Activated CD8-positive, alpha-beta T cell treated with anti-CD3 and anti-CD28 coated beads for 36 hours (primary cell): Measurements from ENCODE around the gene STK32A. TPM values are rescaled to one million over a fixed set of nuclear protein-coding genes. Genes with fewer than 3 reads are reported as not detected.

Experiments
- ATAC-seq: fragments of 200-7000 bp; cut with Tn5 transposase; one replicate; pipeline ENCODE4 v1.10.0; 2021; ENCODE audit warnings: mild to moderate bottlenecking, moderate library complexity
- CTCF ChIA-PET: fragments of 350-600 bp; sonication (Branson Sonifier 250); formaldehyde crosslinking; loops from one replicate; lab custom pipeline; 2021; ENCODE audit warnings: antibody characterized with exemption; lab: Charles Lee
- POLR2A ChIA-PET: fragments of 350-600 bp; sonication (Branson Sonifier 250); formaldehyde crosslinking; loops from one replicate; lab custom pipeline; 2021; ENCODE audit warnings: antibody characterized with exemption; lab: Charles Lee
- DNase-seq: peaks from one replicate; pipeline ENCODE4 v3.0.0-alpha.2; 2020
- H3K27ac Mint-ChIP-seq: one replicate; pipeline ENCODE4 v1.8.0; 2021; ENCODE audit warnings: mild to moderate bottlenecking, mixed read lengths
- H3K27me3 Mint-ChIP-seq: one replicate; pipeline ENCODE4 v1.8.0; 2021; ENCODE audit warnings: mixed read lengths
- H3K36me3 Mint-ChIP-seq: one replicate; pipeline ENCODE4 v1.8.0; 2021; ENCODE audit warnings: low read depth, mixed read lengths
- H3K4me1 Mint-ChIP-seq: one replicate; pipeline ENCODE4 v1.8.0; 2021; ENCODE audit warnings: low read depth, mixed read lengths
- H3K4me3 Mint-ChIP-seq: one replicate; pipeline ENCODE4 v1.8.0; 2021; ENCODE audit warnings: mild to moderate bottlenecking, moderate library complexity, mixed read lengths
- H3K9me3 Mint-ChIP-seq: one replicate; pipeline ENCODE4 v1.8.0; 2021; ENCODE audit warnings: mixed read lengths
- CTCF ChIP-seq: fragments of 200-600 bp; IDR thresholded peaks from one replicate; pipeline ENCODE4 v1.8.0; 2022; ENCODE audit warnings: antibody characterized with exemption, mild to moderate bottlenecking
- intact Hi-C: fragments of 100-400 bp; cut with micrococcal nuclease; formaldehyde crosslinking; loops from one replicate; pipeline ENCODE4 v1.10.0; 2022
- total RNA-seq, 2 experiments: library from RNA; stranded (reverse); gene quantifications; one replicate each; pipeline ENCODE4 v1.2.3, GENCODE V29; 2021

STK32A gene
- total RNA-seq, 2 experiments from 2014 or later: not detected

GRCh38 chr5:147382776-147383175 is 147.9 kb downstream of the STK32A start:
- Mint-ChIP-seq H3K27ac (no peak overlapping the region), H3K4me1 (no peaks in the 10 kb centered on the region), H3K9me3 (no peaks in the 10 kb centered on the region), H3K36me3 (no peaks in the 10 kb centered on the region), H3K27me3 (peaks cover 7% of the 10 kb centered on the region), H3K4me3 (no peak overlapping the region)
- DNase-seq (no peak), ATAC-seq (no peak)
- ChIA-PET CTCF (no interaction called here), POLR2A (no interaction called here)
- no peak for TF ChIP-seq CTCF
- intact Hi-C loops: no loop called here

GRCh38 chr5:147384346-147385193 is 149.7 kb downstream of the STK32A start:
- TF ChIP-seq CTCF: no peak
- Mint-ChIP-seq H3K9me3 (no peaks in the 10 kb centered on the region), H3K27ac (no peak overlapping the region), H3K36me3 (no peaks in the 10 kb centered on the region), H3K27me3 (peaks cover 9% of the 10 kb centered on the region), H3K4me1 (no peaks in the 10 kb centered on the region), H3K4me3 (no peak overlapping the region)
- CTCF ChIA-PET: no interaction called here
- POLR2A ChIA-PET: no interaction called here
- no peak for DNase-seq
- intact Hi-C loops: no loop called here
- ATAC-seq: no peak

GRCh38 chr5:147387109-147387508 is 152.3 kb downstream of the STK32A start:
- H3K9me3 Mint-ChIP-seq: no peaks in the 10 kb centered on the region
- peaks cover 3% of the 10 kb centered on the region for H3K27me3 Mint-ChIP-seq
- TF ChIP-seq CTCF: no peak
- ChIA-PET POLR2A (no interaction called here), CTCF (no interaction called here)
- H3K27ac Mint-ChIP-seq: no peak overlapping the region
- no peaks in the 10 kb centered on the region for H3K4me1 Mint-ChIP-seq
- intact Hi-C loops: no loop called here
- H3K36me3 Mint-ChIP-seq: no peaks in the 10 kb centered on the region
- ATAC-seq (no peak), DNase-seq (no peak)
- H3K4me3 Mint-ChIP-seq: no peak overlapping the region

- no peaks in the 10 kb centered on the region for H3K36me3 Mint-ChIP-seq
- no peak for TF ChIP-seq CTCF
- ChIA-PET CTCF (no interaction called here), POLR2A (no interaction called here)
- H3K27me3 Mint-ChIP-seq: peaks cover 3% of the 10 kb centered on the region
- H3K4me3 Mint-ChIP-seq: no peak overlapping the region
- no peaks in the 10 kb centered on the region for H3K4me1 Mint-ChIP-seq
- H3K27ac Mint-ChIP-seq: no peak overlapping the region
- H3K9me3 Mint-ChIP-seq: no peaks in the 10 kb centered on the region
- DNase-seq: no peak
- intact Hi-C loops: no loop called here
- ATAC-seq: no peak
Observed at GRCh38 chr5:147388184-147389108, 153.6 kb downstream of the STK32A start.
